HG02610 (cell line): ENCODE data around the gene CMTM6.

Source experiments
- ATAC-seq: cut with Tn5 transposase; IDR thresholded peaks from one replicate; pipeline ENCODE4 v1.9.1; 2021; ENCODE audit warnings: mild to moderate bottlenecking, moderate library complexity; ENCODE audit not compliant: unreplicated experiment

Gene CMTM6

DNA sequence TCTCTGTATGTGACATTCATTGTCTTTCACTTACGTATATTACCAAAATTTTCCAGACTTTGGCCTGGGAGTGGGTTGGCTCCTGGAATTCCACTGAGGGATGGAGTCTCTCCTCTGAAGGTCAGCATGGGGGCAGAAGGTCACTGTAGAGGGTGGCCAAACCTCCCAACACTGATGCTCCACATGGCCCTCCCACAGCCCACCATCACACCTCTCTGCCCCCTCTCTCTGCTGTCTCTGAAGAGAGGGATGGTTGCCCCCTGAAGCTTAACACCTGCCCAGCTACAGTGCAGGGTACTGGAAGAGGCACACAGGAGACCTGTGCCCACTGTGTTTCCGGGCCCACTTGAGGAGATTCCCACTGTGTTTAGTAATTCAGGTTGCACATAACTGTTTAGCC lies 52.2 kb downstream of the CMTM6 start:
- ATAC-seq: no peak

DNA sequence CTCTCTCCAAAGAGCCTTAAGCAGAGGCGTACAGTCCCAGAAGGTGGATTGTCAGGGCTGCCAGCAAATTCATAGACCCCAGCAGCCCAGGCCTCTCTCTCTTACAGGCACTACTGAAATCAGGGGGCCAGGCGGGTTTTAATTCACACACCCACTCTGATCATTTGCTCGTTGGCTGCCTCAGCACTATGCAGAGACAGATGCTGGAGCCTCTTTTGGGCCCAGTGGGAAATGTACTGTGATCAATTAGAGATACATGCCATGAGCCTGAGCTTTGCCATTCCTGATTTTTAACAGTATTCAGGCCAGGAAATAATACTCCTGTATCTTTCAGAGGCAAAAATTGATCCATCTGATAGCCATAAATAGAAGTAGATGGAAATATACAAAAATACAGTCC lies 53.0 kb downstream of the CMTM6 start:
- ATAC-seq: no peak

DNA sequence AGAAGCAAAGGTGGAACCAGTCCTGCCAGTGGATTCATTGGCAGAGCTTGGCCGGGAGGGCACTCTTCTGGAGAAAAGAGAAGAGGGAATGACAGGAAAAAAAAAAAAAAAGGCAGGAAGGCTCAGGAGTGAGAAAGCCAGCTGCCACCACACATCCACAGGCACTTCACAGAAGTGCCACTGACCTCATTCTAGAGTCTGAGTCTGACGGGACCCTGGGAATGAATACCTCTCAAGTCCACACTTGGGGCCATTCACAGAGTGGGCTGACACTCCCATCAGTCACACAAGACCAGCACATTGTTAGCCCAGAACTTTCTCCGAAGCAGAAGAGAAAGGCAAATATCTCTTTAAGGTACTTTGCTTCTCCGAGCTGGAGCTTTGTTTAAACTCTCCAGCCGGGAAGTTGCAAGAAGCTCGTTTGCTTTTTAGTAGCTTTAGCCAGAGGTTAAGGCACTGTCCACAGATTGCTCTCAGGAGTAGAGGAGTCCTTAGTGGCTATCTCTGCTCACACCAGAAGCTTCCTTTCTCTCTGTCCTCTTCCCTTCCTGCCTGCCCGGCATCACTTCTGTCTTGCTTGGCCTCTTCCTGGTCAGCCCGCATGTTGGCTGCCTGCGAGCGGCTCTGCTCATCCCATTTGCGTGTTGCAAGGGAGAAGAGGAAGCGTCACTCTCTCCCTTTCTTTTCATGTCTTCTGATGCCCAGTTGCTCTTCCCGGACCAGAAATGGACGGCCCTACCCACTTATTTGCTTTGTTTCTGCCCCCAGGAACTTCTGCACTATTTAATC lies 53.8 kb downstream of the CMTM6 start:
- ATAC-seq: no peak

DNA sequence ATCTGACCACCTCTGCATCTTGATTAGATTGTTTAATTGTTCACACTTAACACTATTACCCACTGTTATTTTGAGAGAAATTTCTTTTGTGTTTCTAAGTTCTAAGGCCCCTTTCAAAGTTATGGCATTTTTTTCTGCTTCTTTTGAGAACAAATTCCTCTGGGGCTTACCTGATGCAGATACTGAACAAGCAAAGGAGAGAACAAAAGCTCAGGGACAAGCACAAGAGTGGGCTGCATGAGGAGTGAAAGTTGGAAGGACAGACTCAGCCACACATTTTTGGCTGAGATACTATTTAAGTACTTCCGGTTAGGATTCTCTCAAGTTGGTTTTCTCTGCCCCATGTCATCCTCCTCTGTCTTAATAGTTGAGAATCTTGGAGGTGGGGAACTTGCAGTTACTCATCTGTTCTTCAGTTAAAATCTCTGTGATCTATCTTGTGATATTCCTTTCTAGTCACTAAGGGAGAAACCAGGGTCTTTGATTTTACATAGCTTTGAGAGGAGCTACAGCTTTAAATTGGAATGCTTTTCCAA lies 54.7 kb downstream of the CMTM6 start:
- ATAC-seq: no peak

DNA sequence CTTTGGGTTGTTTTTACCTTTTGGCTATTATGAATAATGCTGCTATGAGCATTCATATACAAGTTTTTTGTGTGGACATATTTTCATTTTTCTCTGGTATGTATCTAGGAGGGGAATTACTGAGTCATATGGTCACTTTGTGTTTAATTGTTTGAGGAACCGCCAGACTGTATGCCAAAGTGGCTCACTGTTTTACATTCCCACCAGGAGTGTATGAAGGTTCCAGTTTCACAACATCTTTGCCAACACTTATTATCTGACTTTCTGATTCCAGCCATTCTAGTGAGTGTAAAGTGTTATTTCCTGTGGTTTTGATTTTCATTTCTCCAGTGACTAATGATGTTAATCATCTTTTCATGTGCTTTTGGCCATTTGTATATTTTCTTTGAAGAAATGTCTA lies 59.2 kb downstream of the CMTM6 start:
- ATAC-seq: no peak

DNA sequence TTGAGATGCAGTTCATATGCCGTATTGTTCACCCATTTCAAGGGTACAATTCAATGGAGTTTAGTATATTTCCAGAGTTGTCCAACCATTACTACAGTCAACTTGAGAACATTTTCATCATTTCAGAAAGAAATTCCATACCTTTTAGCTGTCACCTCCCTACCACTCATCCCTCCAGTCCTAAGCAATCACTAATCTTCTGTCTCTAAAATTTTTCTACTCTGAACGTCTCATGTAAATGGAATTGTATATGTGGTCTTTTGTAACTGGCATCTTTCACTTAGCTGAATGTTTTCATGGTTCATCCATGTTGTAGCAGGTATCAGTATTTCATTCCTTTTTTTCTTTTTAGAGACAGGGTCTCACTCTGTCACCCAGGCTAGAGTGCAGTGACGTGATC lies 59.9 kb downstream of the CMTM6 start:
- no peak for ATAC-seq

DNA sequence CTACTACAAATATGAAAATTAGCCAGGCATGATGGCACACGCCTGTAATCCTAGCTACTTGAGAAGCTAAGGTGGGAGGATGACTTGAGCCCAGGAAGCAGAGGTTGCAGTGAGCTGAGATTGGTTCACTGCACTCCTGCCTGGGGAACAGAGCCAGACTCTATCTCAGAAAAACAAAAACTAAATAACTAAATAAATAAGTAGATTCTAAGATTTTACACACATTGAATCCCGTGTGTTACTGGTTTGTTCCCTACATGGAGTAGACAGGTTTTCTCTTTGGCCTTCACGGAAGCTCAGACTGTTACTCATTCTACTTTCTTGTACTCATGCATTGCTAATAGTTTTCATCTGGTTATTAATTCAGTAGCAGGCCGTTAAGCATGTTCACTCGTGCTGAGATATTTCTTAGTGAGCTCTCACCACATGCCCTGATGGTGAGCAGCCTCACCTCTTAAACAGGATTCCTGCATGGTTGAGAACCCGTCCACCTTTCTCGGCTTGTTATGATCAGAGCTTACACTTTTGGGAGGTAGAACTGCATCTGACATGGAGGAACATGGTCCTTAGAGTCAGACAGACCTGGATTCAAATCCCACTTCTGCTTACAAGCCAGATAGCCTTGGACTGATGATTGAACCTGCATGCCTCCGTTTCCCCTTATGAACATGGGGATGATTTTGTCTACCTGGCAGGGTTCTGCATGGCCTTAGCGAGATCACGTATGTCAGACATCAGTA lies 61.9 kb downstream of the CMTM6 start:
- ATAC-seq: no peak

DNA sequence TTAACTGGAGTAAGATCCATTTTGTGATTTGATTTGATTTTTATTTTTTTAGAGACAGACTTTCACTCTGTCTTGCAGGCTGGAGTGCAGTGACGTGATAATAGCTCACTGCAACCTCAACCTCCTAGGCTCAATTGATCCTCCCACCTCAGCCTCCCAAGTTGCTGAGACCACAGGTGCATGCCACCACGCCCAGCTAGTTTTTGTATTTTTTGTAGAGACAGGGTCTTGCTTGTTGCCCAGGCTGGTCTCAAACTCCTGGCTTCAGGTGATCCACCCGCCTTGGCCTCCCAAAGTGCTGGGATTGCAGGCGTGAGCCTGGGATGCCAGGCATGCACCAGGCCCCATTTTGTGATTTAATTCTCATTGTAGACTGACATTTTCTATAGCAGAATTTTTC lies 63.2 kb downstream of the CMTM6 start:
- ATAC-seq: peak; percentile 15

DNA sequence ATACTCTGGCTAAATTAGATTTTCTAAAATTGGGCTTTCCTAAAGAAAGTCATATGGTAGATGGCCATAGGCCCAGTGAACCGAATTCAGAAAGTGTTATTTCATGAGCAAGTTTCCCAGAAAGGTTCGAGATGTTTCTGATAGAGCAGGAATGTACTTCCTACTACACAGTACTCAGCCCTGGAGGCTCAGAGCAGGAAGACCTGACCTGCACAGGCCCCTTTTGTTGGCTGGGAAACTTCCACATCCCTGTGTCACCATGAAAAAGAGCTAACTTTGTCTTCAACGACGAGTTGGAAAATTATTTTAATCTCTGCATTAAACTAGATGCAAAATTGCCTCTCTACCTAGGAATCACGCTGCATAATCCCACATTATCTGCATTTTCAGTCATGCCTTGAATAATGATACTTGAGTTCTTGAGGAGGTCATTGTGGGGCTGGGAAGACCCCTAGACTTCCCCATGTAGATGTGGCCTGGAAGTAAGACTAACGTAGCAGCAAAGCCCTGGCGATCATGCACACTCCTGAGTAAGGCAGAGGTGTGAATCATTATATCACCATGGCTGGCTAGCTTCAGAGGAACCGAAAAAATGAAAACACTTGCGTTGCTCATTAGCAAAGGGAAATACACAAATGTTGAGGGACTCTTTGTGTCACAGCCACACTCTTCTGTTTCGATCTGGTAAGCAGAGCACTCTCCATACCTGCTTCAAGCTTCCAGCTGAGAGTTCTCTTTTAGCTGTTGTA lies 63.9 kb downstream of the CMTM6 start:
- peak; percentile 86 for ATAC-seq

DNA sequence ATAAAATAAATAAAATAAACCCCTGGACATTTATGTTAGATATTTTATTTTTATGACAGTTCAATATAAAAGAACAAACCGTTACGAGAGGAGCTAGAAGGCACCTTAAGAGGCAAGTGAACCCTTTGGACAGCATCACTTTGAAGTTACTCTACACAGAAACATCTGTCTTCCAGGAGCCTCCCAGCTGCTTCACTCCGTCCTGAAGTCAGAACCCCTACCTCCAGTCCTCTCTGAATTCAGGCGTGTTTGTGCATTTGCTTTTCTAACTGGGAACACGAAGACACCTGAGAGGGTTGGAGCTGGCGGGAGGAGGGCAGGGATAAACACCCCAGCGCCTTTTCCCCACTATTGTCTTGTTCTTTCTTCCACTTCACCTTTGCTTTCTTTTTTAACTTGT lies 64.8 kb downstream of the CMTM6 start:
- no peak for ATAC-seq

DNA sequence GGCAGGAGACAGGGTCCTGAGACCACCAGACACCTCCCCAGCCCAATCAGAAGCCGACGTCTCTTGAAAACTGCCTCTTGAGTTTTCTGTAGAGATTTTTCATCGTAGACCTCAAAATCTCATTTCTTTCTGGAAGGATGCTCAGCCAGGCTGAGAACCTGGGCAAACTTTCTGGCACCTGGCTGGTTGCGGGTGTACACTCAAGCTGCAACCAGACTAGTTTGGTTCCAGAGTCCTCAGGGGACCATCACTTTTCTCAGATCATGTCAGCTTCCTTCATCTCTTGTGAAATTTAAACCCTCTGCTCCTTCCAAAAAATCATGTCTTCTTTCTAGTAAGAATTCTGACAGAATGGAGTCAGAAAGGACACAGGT lies 65.8 kb downstream of the CMTM6 start:
- peak; percentile 43 for ATAC-seq

DNA sequence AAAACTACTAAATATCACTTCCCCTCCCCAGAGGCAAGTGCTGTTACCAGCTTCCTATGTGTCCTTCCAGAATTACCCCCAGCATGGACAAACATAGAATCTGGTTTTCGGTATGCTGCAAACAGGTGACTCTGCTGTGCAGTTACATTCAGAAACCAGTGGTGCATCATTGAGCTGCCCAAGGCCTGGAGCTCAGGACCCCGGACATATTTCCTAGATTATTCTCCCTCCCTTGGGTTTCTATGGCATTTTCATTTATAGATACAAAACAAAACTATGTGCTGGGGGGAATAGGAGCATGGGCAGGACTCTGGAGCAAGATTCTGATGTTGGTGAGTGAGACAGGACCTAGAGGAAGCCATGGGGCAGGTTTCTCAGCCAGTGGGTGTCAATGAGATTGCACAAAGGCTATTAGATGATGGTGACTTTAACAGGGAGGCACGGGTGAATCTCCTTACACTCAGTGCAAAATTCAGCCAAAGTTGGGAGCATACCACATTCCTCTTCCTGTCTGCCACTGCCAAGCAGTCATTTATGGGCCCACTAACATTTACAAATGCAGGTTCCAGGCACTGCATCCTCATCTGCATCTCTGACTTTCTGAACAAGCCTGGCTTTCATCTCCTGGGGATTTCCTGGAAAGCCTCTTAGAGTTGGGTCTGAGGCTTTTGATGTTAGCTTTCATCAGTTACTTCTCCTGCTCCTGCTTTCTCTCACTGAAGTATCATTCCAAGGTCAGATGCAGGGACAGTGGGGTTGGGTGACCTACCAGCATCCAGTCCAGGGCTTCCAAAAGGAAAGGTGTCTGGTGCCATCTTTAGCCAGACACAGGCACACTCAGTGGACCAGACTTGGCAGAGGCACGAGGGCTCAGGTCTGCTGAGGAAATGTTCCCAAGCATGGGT lies 66.5 kb downstream of the CMTM6 start:
- no peak for ATAC-seq

DNA sequence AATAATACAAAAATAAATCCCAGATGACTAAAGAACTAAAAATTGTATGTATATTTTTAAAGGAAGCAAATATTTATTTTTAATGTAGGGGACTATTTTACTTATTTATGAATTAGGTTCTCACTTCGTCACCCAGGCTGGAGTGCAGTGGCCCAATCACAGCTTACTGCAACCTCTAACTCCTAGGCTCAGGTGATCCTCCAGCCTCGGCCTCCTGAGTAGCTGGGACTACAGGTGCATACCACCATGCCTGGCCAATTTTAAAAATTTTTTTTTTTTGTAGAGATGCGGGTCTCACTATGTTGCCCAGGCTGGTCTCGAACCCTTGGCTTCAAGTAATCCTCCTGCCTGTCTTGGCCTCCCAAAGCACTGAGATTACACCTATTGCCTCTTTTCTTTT lies 68.4 kb downstream of the CMTM6 start:
- ATAC-seq: no peak

DNA sequence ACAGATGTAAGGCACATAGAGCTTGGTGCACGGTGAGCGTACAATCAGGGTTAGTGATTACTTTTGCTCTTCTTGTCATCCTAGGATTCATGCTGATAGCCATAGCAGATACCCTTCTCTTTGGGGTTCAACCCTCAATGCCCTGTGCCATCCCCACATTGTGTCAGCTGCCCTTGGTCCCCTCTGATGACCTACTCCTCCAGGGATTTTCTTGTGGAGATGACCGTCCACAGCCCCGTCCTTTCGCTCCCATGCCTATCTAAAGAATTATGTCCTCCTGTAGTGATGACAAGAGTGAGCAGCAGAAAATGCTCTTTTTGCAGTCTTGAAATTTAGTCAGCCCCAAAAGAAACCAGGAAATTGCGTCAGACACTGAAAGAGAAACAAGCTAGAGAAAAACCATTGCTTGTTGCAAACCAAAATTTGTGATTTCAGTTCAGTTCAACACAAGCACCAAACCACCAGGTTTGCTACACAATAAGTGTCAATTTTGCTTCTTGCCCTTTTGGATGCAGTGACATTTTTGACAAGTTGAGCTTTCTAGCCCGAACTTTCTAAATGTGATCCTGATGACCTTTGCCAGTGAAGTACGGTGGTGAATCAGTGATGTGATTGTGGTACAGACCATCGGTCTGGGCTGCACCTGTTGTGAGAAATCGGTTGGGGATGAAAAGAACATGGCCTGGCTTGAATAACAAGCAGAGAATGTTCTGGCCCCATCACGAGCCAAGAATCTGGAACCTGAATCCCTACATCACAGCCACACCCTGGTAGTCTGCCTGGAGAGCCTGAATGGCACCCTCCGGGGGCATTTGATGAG lies 69.7 kb downstream of the CMTM6 start:
- peak; percentile 29 for ATAC-seq

DNA sequence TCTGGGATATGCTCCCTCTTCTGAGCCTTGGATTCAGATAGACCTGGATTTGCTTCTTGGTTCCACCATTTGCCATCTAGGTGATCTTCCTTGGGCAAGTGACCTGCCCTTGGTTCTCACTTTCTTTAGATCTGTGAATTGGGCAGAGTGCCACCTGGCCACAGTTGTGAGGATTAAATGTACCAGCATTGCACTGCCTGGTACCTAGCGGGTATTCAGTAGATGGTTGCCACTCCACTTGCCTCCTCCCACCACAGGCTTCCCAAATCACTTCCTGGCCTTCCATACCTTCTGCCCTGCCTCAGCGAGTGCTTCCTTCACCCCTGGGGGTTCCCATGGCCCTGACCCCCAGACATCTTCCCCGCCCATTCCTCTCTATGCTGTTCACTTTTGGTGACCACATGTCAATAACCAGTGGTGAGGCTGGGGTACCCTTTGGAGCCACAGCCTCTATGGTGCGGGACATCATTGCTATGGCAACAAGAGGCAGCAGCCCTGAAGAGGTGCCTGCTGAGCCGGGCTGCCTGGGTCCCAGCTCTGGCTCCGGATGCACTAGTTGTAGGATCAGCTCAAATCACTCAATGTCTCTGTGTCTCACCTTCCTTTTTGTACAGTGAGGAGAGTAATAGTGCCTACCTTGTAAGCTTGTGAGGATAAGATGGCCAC lies 70.5 kb downstream of the CMTM6 start:
- ATAC-seq: no peak

DNA sequence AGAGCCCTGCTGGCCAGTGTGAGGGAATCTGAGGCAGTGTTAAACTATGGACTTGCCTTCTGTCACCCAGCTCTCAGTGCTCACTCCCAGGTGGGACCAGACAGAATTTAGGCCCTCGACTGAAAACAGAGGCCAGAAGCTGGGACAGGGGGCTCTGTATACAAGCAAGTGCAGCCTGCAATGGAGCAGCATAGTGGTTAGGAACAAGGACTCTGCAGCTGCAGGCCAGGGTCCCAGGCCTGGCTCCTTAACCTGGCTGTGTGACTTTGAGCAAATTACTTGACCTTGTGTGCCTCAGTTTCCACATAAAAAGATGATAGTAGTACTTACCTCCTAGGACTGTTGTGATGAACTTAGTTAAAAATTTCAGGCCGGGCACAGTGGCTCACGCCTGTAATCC lies 71.2 kb downstream of the CMTM6 start:
- no peak for ATAC-seq
